GM19239 (cell line): ENCODE measurements around the gene NACC1.
A peak's percentile ranks its signal among the peaks of the same experiment; 100 is the strongest.
"Not testable (repeated sequence)": the region's sequence is repeated elsewhere in the genome, so short reads cannot be mapped to it uniquely, and the experiment has no call there.

Experiments used
- DNase-seq: peaks from one replicate; pipeline ENCODE4 v3.0.0; 2011; ENCODE audit warnings: low spot score; ENCODE audit not compliant: insufficient read length
- FAIRE-seq: peaks from 2 replicates; lab custom pipeline; 2011; peaks lifted over from hg19 to GRCh38; lab: Jason Lieb, UNC

The NACC1 gene

DNA sequence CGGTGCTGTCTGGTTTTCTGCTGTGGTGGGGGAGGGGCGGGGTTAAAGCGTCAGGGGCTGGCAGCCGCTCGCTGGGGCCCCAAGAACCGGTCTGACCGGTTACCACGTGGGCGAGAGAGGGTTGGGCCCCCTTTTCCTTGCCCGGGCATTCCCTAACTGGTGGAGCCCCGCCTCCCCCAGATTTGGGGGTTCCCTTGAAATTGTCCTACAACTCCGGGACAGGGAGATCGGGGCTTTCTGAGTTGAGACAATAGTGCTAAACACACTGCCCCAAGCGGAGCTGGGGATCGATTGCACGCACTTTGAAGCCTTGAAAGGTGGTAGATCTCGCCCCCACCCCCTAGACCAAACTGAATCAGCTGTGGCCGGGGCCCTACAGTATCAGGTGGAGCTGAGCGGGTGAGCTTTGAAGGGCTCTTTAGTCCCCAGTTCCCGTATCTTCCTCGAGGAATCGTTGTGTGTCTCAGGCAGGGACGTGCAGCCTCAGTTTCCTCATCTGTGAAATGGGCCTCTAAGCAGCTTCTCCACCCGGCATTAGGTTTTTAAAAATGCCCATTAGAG, 36.9 kb downstream of the NACC1 start:
- no peak for DNase-seq

GRCh38 chr19:13155472-13156359, 37.7 kb downstream of the NACC1 start:
- DNase-seq: no peak
- peak; percentile 52 for FAIRE-seq

More for the DNA sequence above, 36.9 kb downstream of the NACC1 start:
- FAIRE-seq: no peak

DNA sequence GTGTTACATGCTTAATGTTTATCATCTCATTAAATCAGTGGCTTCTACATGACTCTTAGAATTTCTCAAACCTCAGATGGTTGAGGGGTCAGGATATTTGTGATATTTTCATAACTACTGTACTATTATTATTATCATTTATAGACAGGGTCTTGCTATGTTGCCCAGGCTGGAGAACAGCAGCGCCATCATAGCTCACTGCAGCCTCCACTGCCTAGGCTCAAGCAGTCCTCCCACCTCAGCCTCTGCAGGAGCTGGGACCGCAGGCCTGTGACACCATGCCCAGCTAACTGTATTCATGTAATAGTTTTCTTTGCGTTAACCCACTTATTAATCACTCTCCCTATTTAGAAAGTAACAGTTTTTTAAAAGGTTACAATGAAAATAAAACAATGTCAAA, 41.6 kb downstream of the NACC1 start:
- DNase-seq (no peak), FAIRE-seq (no peak)

DNA sequence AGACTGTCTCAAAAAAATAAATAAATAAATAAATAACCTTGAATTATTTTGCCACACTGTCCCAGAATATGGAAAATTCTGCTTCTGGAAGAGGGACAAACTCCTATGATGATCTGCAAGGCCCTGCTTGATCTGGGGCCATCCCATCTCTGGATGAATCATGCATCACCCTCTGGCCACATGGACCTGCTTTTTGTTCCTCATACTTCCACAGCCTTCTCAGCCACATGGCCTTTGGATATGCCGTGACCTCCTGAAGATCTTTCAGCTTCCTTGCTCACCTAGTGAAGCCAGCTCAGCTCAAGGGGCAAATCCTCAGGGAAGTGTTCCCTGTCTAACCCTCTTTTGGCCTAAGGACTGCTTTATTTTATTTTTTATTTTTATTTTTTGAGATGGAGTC, 42.5 kb downstream of the NACC1 start:
- DNase-seq: no peak
- no peak for FAIRE-seq

- FAIRE-seq (no peak), DNase-seq (no peak)
Measured at GRCh38 chr19:13162724-13163608, 44.9 kb downstream of the NACC1 start.

GRCh38 chr19:13163609-13164342, 45.7 kb downstream of the NACC1 start:
- FAIRE-seq: no peak
- no peak for DNase-seq

DNA sequence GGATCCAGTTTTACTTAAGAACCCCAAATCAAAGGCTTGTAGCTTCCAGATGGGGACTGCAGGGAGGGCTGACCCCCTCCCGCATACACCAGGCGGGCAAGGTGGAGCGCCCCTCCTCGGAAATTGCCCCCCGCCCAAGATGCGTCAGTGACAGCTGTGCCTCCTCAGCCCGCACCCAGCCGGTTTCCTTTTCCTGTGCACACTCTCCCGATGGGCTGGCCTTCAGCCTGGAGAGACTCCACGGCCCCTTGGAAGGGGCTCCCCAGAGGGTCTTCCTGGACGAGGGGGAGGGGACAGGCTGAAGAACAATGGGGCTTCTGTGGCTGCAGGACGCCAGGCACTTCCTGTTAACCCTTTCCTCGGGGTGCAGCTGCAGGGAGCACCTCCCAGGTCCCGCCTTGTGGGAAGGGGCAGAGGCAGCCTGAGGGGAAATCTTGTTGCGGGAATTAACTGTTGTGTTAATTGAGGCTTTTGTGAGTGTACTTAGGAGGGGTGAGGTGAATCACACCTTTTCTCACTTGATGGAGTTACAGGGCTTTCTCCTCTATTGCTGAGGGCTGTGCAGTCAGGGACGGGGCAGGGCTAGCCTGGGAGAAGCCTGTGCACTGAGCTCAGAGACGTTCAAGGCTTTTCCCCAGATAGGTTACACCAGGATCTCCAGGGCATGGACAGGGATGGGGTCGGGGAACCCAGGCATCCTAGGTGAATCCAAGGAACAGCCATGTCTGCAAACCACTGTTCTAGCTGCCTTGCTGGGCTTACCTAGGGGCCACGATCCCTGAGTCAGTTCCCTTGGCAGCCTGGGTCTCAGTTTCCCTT, 46.5 kb downstream of the NACC1 start:
- FAIRE-seq (no peak), DNase-seq (no peak)

GRCh38 chr19:13165162-13165997, 47.3 kb downstream of the NACC1 start:
- DNase-seq (no peak), FAIRE-seq (no peak)

GRCh38 chr19:13166151-13166550, 48.1 kb downstream of the NACC1 start:
- not testable (repeated sequence) for DNase-seq, FAIRE-seq

DNA sequence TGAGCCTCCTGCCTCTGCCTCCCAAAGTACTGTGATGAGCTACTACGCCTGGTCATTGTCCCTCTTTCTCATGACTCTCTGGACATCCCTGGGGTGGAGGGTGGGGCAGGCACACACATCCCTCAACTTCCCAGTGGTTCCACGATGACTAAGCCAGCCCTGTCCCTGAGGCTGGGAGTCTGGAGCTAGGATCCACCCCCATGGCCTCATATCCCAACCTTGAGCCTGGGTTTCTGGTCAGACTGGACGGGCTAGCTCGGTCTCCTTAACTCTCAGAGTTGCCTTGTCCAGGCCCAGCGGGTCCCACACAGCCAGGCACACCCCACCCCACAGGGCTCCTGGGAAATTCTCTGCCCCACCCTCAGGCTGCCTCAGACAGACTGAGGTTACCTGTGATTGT, 51.7 kb downstream of the NACC1 start:
- FAIRE-seq: no peak

DNA sequence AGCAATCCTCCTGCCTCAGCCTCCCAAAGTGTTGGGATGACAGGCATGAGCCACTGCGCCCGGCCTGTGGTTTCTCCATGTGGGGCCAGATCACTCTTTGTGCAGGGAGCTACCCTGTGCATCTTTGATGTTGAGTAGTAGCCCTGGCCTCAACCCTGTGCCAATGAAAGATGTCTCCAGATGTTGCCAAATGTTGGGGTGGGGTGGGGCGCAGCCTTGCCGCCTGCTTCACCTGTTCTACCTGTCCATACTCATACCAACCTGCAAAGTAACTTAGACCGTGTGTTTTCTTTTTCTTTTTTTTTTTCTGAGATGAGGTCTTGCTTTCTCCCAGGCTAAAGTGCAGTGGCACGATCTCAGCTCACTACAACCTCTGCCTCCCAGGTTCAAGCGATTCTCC, 53.1 kb downstream of the NACC1 start:
- DNase-seq (no peak), FAIRE-seq (no peak)

More for the DNA sequence above, 51.7 kb downstream of the NACC1 start:
- no peak for DNase-seq

DNA sequence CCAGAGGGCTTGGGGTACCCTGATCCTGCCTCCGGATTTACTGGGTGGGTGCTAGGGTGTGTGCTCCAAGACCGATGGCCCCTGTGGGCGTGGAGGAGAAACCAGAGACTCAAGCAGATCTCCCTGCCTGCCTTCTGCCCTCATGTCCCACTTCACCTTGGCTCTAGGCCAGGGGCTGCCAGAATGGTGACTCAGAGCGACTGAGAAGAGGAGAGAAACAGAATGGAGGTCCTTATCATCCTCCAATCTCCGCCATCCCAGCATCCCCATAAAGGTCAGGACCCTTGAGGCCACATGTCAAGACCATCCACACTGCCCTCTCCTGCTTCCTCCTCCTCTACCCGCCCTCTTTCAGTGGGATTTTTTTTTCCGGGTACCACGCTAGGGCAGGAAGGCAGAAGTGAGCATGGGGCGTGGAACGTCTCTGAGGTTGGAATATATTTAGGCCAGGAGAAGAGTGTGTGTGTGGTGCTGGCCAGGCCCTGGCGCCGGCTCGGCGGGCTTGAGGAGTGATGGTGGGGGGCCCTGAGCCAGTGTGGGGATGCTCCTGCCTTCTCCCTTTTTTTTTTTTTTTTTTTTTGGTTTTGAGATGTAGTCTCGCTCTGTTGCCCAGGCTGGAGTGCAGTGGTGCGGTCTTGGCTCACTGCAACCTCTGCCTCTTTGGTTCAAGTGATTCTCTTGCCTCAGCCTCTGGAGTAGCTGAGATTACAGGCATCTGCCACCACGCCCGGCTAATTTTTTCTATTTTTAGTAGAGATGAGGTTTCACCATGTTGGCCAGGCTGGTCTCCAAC, 54.5 kb downstream of the NACC1 start:
- peak; percentile 49 for FAIRE-seq

DNA sequence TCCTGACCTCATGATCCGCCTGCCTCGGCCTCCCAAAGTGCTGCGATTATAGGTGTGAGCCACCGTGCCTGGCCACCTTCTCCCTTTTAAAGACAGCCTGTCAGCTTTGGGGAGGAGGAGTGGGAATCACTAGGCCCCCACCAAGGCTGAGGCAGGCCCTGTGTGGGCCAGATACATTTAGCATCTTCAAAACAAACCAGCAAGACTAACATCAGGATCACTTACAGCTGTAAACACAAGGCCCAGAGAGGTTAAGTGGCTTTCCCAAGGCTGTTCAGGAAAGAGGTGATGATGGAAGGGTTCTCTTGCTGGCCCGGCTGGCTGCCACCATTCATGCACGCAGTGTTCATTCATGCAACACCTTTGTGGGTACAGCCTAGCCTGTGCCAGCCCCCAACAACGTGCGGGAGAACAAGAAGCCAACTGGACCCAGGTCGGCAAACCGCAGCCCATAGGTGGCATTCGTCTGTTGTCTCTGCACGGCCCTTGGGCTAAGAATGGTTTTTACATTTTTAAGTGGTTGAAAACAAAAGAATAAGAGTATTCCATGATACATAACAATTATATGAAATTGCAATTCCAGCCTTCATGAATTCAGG, 55.2 kb downstream of the NACC1 start:
- no peak for DNase-seq
- FAIRE-seq: no peak

More for the DNA sequence above, 54.5 kb downstream of the NACC1 start:
- no peak for DNase-seq

DNA sequence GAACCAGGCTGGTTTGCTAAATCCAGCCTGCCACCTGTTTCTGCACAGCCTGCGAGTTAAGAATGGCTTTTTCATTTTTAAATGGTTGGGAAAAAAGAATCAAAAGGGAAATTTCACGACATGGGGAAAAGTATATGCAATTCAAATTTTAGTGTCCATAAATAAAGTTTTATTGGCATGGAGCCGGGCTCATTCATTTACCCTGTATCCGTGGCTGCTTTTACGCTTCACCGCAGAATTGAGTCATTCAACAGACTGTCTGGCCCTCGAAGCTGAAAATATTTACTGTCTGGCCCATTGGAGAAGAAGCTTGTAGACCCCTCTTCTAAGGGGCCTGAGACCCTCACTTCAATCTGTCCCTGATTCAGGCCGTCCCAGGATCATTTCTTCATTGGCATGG, 58.3 kb downstream of the NACC1 start:
- no peak for DNase-seq
- no peak for FAIRE-seq

DNA sequence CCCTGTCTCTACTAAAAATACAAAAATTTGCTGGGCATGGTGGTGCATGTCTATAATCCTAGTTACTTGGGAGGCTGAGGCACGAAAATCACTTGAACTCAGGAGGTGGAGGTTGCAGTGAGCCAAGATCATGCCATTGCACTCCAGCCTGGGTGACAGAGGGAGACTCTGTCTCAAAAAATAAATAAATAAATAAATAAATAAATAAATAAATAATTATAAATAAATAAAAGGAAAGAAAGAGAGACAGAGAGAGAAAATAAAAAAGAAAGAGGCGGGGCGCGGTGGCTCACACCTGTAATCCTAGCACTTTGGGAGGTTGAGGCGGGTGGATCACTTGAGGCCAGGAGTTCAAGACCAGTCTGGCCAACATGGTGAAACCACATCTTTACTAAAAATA, 59.5 kb downstream of the NACC1 start:
- not testable (repeated sequence) for DNase-seq, FAIRE-seq

GRCh38 chr19:13178291-13178690, 60.2 kb downstream of the NACC1 start:
- DNase-seq, FAIRE-seq: not testable (repeated sequence)

- peak; percentile 92 for FAIRE-seq
- no peak for DNase-seq
Measured at GRCh38 chr19:13181747-13182388, 63.8 kb downstream of the NACC1 start.
